HepG2 (cell line): ENCODE measurements around the gene IPO8. TPM values are rescaled to one million over a fixed set of nuclear protein-coding genes. Genes with fewer than 3 reads are reported as not detected.

Experiments
- ATAC-seq: fragments of 200-7000 bp; cut with Tn5 transposase; 3 replicates; pipeline ENCODE4 v1.9.1; 2020; ENCODE audit warnings: mild to moderate bottlenecking, moderate library complexity
- BruUV-seq: library from RNA; stranded (reverse); fragments of 400-500 nt; replicated peaks from 2 replicates; lab custom pipeline; 2021; lab: Mats Ljungman, UMichigan
- CTCF ChIA-PET: fragments of 300-600 bp; formaldehyde crosslinking; extraction: SDS; loops from one replicate; lab custom pipeline; 2021; ENCODE audit warnings: low total read pairs, inconsistent platforms, low intra/inter-chr PET ratio; lab: Yijun Ruan, JAX
- POLR2A ChIA-PET: fragments of 350-600 bp; sonication (Branson Sonifier 250); formaldehyde crosslinking; loops from one replicate; lab custom pipeline; 2020; ENCODE audit warnings: antibody characterized with exemption, inconsistent platforms; lab: Yijun Ruan, JAX
- DNase-seq: peaks from one replicate; pipeline ENCODE4 v3.0.0-alpha.2; 2015; ENCODE audit warnings: low spot score
- FAIRE-seq: peaks from 3 replicates; lab custom pipeline; 2011; peaks lifted over from hg19 to GRCh38; lab: Jason Lieb, UNC
- H2AFZ ChIP-seq: one replicate; pipeline ENCODE4 v1.6.1; 2011; ENCODE audit warnings: low read length, inconsistent platforms
- H3K27ac ChIP-seq: fragments of 300-600 bp; 3 replicates; pipeline ENCODE4 v1.8.0; 2011; ENCODE audit warnings: mixed run types, mild to moderate bottlenecking, mixed read lengths, low read length, inconsistent platforms; ENCODE audit not compliant: insufficient read depth; ENCODE audit errors: extremely low read length
- H3K27me3 ChIP-seq, 2 experiments: fragments of 200-600 bp in 1 of 2; 2 replicates in 1 of 2; 3 replicates in 1 of 2; pipeline versions ENCODE4 v1.6.0 to v1.8.0; 2011; ENCODE audit warnings: low read length in 2 of 2, mild to moderate bottlenecking in 2 of 2, moderate library complexity in 2 of 2, inconsistent platforms in 1 of 2; ENCODE audit not compliant: insufficient read depth in 2 of 2, control insufficient read depth in 1 of 2
- H3K36me3 ChIP-seq, 2 experiments: fragments of 200-600 bp in 1 of 2; replicated peaks in 1 of 2; 2 replicates in 1 of 2; 3 replicates in 1 of 2; pipeline versions ENCODE4 v1.5.1 to v1.8.0; 2011; ENCODE audit warnings: low read length in 2 of 2, inconsistent platforms in 1 of 2; ENCODE audit not compliant: insufficient read depth in 2 of 2, control insufficient read depth in 1 of 2
- H3K4me1 ChIP-seq: 2 replicates; pipeline ENCODE4 v1.5.1; 2012; ENCODE audit warnings: low read length, inconsistent platforms; ENCODE audit not compliant: insufficient read depth
- H3K4me2 ChIP-seq: 2 replicates; pipeline ENCODE4 v1.6.0; 2011; ENCODE audit warnings: low read depth, low read length, inconsistent platforms
- H3K4me3 ChIP-seq, 3 experiments: fragments of 200-600 bp in 1 of 3; sonication (generic), shearing (Covaris generic) in 1 of 3; replicated peaks in 1 of 3; 2 replicates each; pipeline ENCODE4 v1.5.1; 2011 to 2016; ENCODE audit warnings: low read length in 3 of 3, inconsistent platforms in 2 of 3, low read depth in 2 of 3, mild to moderate bottlenecking in 2 of 3, control low read depth in 1 of 3, mixed read lengths in 1 of 3; ENCODE audit not compliant: insufficient read depth in 1 of 3
- H3K79me2 ChIP-seq: one replicate; pipeline ENCODE4 v1.6.1; 2011; ENCODE audit warnings: low read length, inconsistent platforms; ENCODE audit not compliant: insufficient read depth
- H3K9ac ChIP-seq: 2 replicates; pipeline ENCODE4 v1.6.0; 2011; ENCODE audit warnings: mild to moderate bottlenecking, low read depth, low read length, inconsistent platforms; ENCODE audit not compliant: insufficient read depth
- H3K9me3 ChIP-seq: 2 replicates; pipeline ENCODE4 v1.5.1; 2012; ENCODE audit warnings: mild to moderate bottlenecking, low read length
- H4K20me1 ChIP-seq: 2 replicates; pipeline ENCODE4 v1.6.0; 2011; ENCODE audit warnings: inconsistent platforms, mild to moderate bottlenecking, low read length, moderate library complexity; ENCODE audit not compliant: insufficient read depth
- BRF2 ChIP-seq: sonication (generic); formaldehyde crosslinking; IDR thresholded peaks from 2 replicates; pipeline ENCODE4 v1.8.1; 2022; ENCODE audit warnings: mild to moderate bottlenecking, missing genetic modification reagents
- CCAR2 ChIP-seq: fragments of 200-400 bp; formaldehyde crosslinking; optimal IDR thresholded peaks from 2 replicates; pipeline ENCODE3; 2018; ENCODE audit warnings: low read depth, mild to moderate bottlenecking, low read length, moderate library complexity
- ISX ChIP-seq: sonication (generic); formaldehyde crosslinking; conservative IDR thresholded peaks from 2 replicates; pipeline ENCODE4 v1.5.0; 2020; ENCODE audit warnings: missing genetic modification reagents
- POLR2AphosphoS5 ChIP-seq: IDR thresholded peaks from 2 replicates; pipeline ENCODE4 v1.6.1; 2012; ENCODE audit warnings: low read depth, low read length
- RFXANK ChIP-seq: IDR thresholded peaks from 2 replicates; pipeline ENCODE4 v1.6.1; 2016
- SIN3B ChIP-seq: fragments of 150-350 bp; IDR thresholded peaks from 2 replicates; pipeline ENCODE4 v1.6.1; 2014; ENCODE audit warnings: low read length
- SYNCRIP ChIP-seq: fragments of 200-400 bp; formaldehyde crosslinking; IDR thresholded peaks from 2 replicates; pipeline ENCODE4 v1.6.1; 2018; ENCODE audit warnings: mild to moderate bottlenecking, low read depth, low read length; ENCODE audit not compliant: insufficient read depth
- ZFX ChIP-seq: sonication (generic); formaldehyde crosslinking; IDR thresholded peaks from 2 replicates; pipeline ENCODE4 v1.4.0; 2020; ENCODE audit warnings: mild to moderate bottlenecking, low read depth, missing genetic modification reagents, moderate library complexity
- ZNF136 ChIP-seq: sonication (generic); formaldehyde crosslinking; IDR thresholded peaks from 2 replicates; pipeline ENCODE4 v1.8.1; 2022; ENCODE audit warnings: low read depth, mild to moderate bottlenecking, moderate library complexity, missing genetic modification reagents
- ZNF44 ChIP-seq: sonication (generic); formaldehyde crosslinking; IDR thresholded peaks from 2 replicates; pipeline ENCODE4 v1.5.1; 2020; ENCODE audit warnings: mild to moderate bottlenecking, missing genetic modification reagents
- ZNF564 ChIP-seq: sonication (generic); formaldehyde crosslinking; IDR thresholded peaks from 2 replicates; pipeline ENCODE4 v1.8.1; 2023; ENCODE audit warnings: mild to moderate bottlenecking, missing genetic modification reagents
- ZNF619 ChIP-seq: sonication (generic); formaldehyde crosslinking; IDR thresholded peaks from 2 replicates; pipeline ENCODE4 v1.4.0; 2020; ENCODE audit warnings: mild to moderate bottlenecking, missing genetic modification reagents
- WGBS: methylation state at CpG from one replicate; pipeline ENCODE4 v1.1.6; 2017; ENCODE audit warnings: low lambda C conversion rate; 5-methylcytosine and 5-hydroxymethylcytosine counted together
- in situ Hi-C: cut with HindIII; loops from 2 replicates; pipeline ENCODE4 v1.10.0; 2017; ENCODE audit warnings: low pct_unique_long_range_greater_than_20kb; ENCODE audit not compliant: extremely low pct_ligation_motif_present
- intact Hi-C: fragments of 100-400 bp; cut with micrococcal nuclease; formaldehyde crosslinking; loops from one replicate; pipeline ENCODE4 v1.10.0; 2022; ENCODE audit not compliant: unreplicated experiment
- polyA plus RNA-seq, 8 experiments: library from polyadenylated mRNA; depleted of rRNA in 3 of 8; stranded (reverse) in 7 of 8; unstranded in 1 of 8; fragments of >200 nt; fragmentation: Illumina TruSeq in 4 of 8; extraction: Trizol in 4 of 8; gene quantifications; 2 replicates each; pipeline versions ENCODE4 v1.2.1 to v1.2.3, GENCODE V29; 2011 to 2016; ENCODE audit warnings: low read depth in 4 of 8, missing spikeins in 1 of 8, mixed read lengths in 1 of 8; ENCODE audit not compliant: insufficient read depth in 1 of 8
- total RNA-seq, 5 experiments: library from RNA; depleted of rRNA; stranded (reverse); fragments of >200 nt; fragmentation: Illumina TruSeq; extraction: Trizol; gene quantifications; 2 replicates each; pipeline ENCODE4 v1.2.3, GENCODE V29; 2016; ENCODE audit warnings: low read depth in 1 of 5
- TF ChIP-seq, protein P1 (sequence below): sonication (generic); formaldehyde crosslinking; IDR thresholded peaks from 2 replicates; pipeline ENCODE4 v1.4.0; 2020; ENCODE audit warnings: missing genetic modification reagents, mild to moderate bottlenecking, borderline replicate concordance
- TF ChIP-seq, protein P2 (sequence below): IDR thresholded peaks from 2 replicates; pipeline ENCODE4 v1.6.1; 2016; ENCODE audit warnings: control low read depth

IPO8 gene
- total and polyA plus RNA-seq, 2 of the 13 experiments (the other 11 are each of a cell fraction or from before 2014, with no cell fraction given), result 6.3 to 21.8 TPM

- TF ChIP-seq ZNF564 (CRISPR knock-in tag) (no peak), ZNF44 (CRISPR knock-in tag) (no peak)
- TF ChIP-seq, protein P1, sequence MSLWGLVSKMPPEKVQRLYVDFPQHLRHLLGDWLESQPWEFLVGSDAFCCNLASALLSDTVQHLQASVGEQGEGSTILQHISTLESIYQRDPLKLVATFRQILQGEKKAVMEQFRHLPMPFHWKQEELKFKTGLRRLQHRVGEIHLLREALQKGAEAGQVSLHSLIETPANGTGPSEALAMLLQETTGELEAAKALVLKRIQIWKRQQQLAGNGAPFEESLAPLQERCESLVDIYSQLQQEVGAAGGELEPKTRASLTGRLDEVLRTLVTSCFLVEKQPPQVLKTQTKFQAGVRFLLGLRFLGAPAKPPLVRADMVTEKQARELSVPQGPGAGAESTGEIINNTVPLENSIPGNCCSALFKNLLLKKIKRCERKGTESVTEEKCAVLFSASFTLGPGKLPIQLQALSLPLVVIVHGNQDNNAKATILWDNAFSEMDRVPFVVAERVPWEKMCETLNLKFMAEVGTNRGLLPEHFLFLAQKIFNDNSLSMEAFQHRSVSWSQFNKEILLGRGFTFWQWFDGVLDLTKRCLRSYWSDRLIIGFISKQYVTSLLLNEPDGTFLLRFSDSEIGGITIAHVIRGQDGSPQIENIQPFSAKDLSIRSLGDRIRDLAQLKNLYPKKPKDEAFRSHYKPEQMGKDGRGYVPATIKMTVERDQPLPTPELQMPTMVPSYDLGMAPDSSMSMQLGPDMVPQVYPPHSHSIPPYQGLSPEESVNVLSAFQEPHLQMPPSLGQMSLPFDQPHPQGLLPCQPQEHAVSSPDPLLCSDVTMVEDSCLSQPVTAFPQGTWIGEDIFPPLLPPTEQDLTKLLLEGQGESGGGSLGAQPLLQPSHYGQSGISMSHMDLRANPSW (CRISPR knock-in tag), result no peak
These were observed 48.8 kb downstream of the IPO8 start (continued) for GRCh38 chr12:30646821-30647220.

DNA sequence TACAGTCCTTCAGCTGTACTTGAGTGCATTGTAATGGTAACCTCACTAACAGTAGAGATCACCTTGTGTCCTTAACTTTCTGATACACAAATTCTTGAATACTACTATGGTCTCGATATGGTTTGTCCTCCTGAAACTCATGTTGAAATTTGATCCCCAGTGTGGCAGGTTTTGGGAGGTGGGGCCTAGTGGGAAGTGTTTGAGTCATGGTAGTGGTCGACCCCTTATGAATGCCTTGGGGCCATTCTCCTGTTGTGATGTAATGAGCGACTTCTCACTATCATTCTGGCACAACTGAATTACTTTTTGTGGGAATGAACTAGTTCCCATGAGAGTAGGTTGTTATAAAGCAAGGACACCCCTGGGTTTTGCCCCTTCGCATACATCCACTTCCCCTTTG lies 52.3 kb downstream of the IPO8 start:
- ChIA-PET POLR2A (no interaction called here), CTCF (no interaction called here)
- no peak overlapping the region for H2AFZ ChIP-seq

More for the DNA sequence above, 52.3 kb downstream of the IPO8 start:
- DNase-seq, result no peak
- in situ Hi-C loops (no loop called here), intact Hi-C loops (no loop called here)
- no peak for FAIRE-seq
- no peaks in the 10 kb centered on the region for H3K79me2 ChIP-seq
- BruUV-seq, result no TSS peak
- peaks cover 0 to 10% of the 10 kb centered on the region in 2 experiments; a peak in 2 of 5 replicates for H3K36me3 ChIP-seq
- H3K9ac ChIP-seq, result no peak overlapping the region
- no peak overlapping the region for H3K4me2 ChIP-seq
- H3K9me3 ChIP-seq, result no peaks in the 10 kb centered on the region
- no peaks in the 10 kb centered on the region for H3K27me3 ChIP-seq
- no peak for ATAC-seq
- no peak for TF ChIP-seq ZNF619 (CRISPR knock-in tag)
- TF ChIP-seq ZNF136 (CRISPR knock-in tag), result no peak
- no peak for TF ChIP-seq SYNCRIP
- TF ChIP-seq, protein P2, sequence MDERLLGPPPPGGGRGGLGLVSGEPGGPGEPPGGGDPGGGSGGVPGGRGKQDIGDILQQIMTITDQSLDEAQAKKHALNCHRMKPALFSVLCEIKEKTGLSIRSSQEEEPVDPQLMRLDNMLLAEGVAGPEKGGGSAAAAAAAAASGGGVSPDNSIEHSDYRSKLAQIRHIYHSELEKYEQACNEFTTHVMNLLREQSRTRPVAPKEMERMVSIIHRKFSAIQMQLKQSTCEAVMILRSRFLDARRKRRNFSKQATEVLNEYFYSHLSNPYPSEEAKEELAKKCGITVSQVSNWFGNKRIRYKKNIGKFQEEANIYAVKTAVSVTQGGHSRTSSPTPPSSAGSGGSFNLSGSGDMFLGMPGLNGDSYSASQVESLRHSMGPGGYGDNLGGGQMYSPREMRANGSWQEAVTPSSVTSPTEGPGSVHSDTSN (CRISPR knock-in tag), result no peak
- no peak for TF ChIP-seq ZFX (CRISPR knock-in tag)
- TF ChIP-seq POLR2AphosphoS5, result no peak
- no peak for TF ChIP-seq BRF2 (CRISPR knock-in tag)
- TF ChIP-seq SIN3B, result no peak
- no peak for TF ChIP-seq CCAR2
- TF ChIP-seq RFXANK, result no peak
- TF ChIP-seq ISX (CRISPR knock-in tag), result no peak
- no peak overlapping the region for H3K27ac ChIP-seq
- H4K20me1 ChIP-seq, result no peaks in the 10 kb centered on the region
- 0 out of 2 replicates have a peak, but pooled peaks cover 7% of the 10 kb centered on the region for H3K4me1 ChIP-seq
- WGBS, result 94% methylated on average over 4 of the region's 4 CpGs
- H3K4me3 ChIP-seq, result no peak overlapping the region
